Ishikawa (cell line): ENCODE data around the gene GPX4.

Experiments
- CEBPB ChIP-seq: IDR thresholded peaks from 2 replicates; pipeline ENCODE4 v1.6.1; 2012
- CREB1 ChIP-seq: IDR thresholded peaks from 2 replicates; pipeline ENCODE4 v1.6.1; 2012; ENCODE audit warnings: low read depth
- EGR1 ChIP-seq: IDR thresholded peaks from 2 replicates; pipeline ENCODE4 v1.6.1; 2012
- EP300 ChIP-seq: IDR thresholded peaks from 2 replicates; pipeline ENCODE4 v1.6.1; 2012; ENCODE audit warnings: borderline replicate concordance
- FOXM1 ChIP-seq: IDR thresholded peaks from 2 replicates; pipeline ENCODE4 v1.6.1; 2012; ENCODE audit warnings: low read depth, borderline replicate concordance
- MAX ChIP-seq: IDR thresholded peaks from 2 replicates; pipeline ENCODE4 v1.6.1; 2012
- NFIC ChIP-seq: IDR thresholded peaks from 2 replicates; pipeline ENCODE4 v1.6.1; 2012
- RAD21 ChIP-seq: IDR thresholded peaks from 2 replicates; pipeline ENCODE4 v1.6.1; 2012; ENCODE audit warnings: low read depth
- REST ChIP-seq: IDR thresholded peaks from 2 replicates; pipeline ENCODE4 v1.6.1; 2012; ENCODE audit warnings: low read depth, mild to moderate bottlenecking
- TAF1 ChIP-seq: IDR thresholded peaks from 2 replicates; pipeline ENCODE4 v1.6.1; 2012; ENCODE audit warnings: low read depth, mild to moderate bottlenecking
- TCF12 ChIP-seq: IDR thresholded peaks from 2 replicates; pipeline ENCODE4 v1.6.1; 2012; ENCODE audit warnings: low read depth
- TEAD4 ChIP-seq: IDR thresholded peaks from 2 replicates; pipeline ENCODE4 v1.6.1; 2012
- USF1 ChIP-seq: IDR thresholded peaks from 2 replicates; pipeline ENCODE4 v1.6.1; 2012
- YY1 ChIP-seq: IDR thresholded peaks from 2 replicates; pipeline ENCODE4 v1.6.1; 2012; ENCODE audit warnings: low read depth
- ZBTB7A ChIP-seq: IDR thresholded peaks from 2 replicates; pipeline ENCODE4 v1.6.1; 2012; ENCODE audit warnings: low read depth

Gene GPX4

GRCh38 chr19:1063909-1064660 lies 39.7 kb upstream of the GPX4 start:
- TF ChIP-seq YY1 (no peak), EGR1 (peak; percentile 12; the same call in 1 of the 2 replicates)

- TF ChIP-seq REST (no peak), RAD21 (peak; percentile 53; the same call in 1 of the 2 replicates), TEAD4 (peak; percentile 18; the same call in 1 of the 2 replicates), MAX (peak; percentile 98), YY1 (peak; percentile 48; the same call in 1 of the 2 replicates), CEBPB (no peak), FOXM1 (no peak), USF1 (peak; percentile 41; the same call in 1 of the 2 replicates), CREB1 (no peak), EGR1 (no peak), NFIC (no peak), ZBTB7A (peak; percentile 61; the same call in 1 of the 2 replicates), TAF1 (no peak), TCF12 (peak; percentile 47; the same call in 1 of the 2 replicates), EP300 (no peak)
These were observed 38.9 kb upstream of the GPX4 start for GRCh38 chr19:1064661-1065605.

- peak; percentile 18 for TF ChIP-seq ZBTB7A
- TF ChIP-seq YY1: no peak
- TF ChIP-seq USF1: no peak
- TF ChIP-seq TEAD4: peak; percentile 88
- 0 out of 2 replicates have a peak, but pooled peaks have one; percentile 34 for TF ChIP-seq MAX
- peak; percentile 57; the same call in 1 of the 2 replicates for TF ChIP-seq TCF12
- no peak for TF ChIP-seq TAF1
- TF ChIP-seq EP300: 0 out of 2 replicates have a peak, but pooled peaks have one; percentile 16
- no peak for TF ChIP-seq NFIC
- TF ChIP-seq REST: no peak
These were observed 38.1 kb upstream of the GPX4 start for GRCh38 chr19:1065606-1066109.

GRCh38 chr19:1066251-1066747 lies 37.5 kb upstream of the GPX4 start:
- TF ChIP-seq NFIC (no peak), USF1 (no peak), MAX (no peak), CREB1 (no peak), RAD21 (no peak), ZBTB7A (no peak; the same call in 1 of the 2 replicates), CEBPB (no peak), FOXM1 (no peak), EP300 (no peak), TEAD4 (no peak), TAF1 (no peak)
